HG03139 (cell line): ENCODE data around the gene IL1R1.
"Not testable (repeated sequence)": the region's sequence is repeated elsewhere in the genome, so short reads cannot be mapped to it uniquely, and the experiment has no call there.

Experiments
- ATAC-seq: cut with Tn5 transposase; IDR thresholded peaks from one replicate; pipeline ENCODE4 v1.9.1; 2021; ENCODE audit not compliant: unreplicated experiment

IL1R1 gene

GRCh38 chr2:102110596-102111334, 31.8 kb upstream of the IL1R1 start:
- no peak for ATAC-seq

GRCh38 chr2:102111823-102112222, 30.7 kb upstream of the IL1R1 start:
- no peak for ATAC-seq

GRCh38 chr2:102112271-102112670, 30.3 kb upstream of the IL1R1 start:
- ATAC-seq: no peak

- no peak for ATAC-seq
Measured at GRCh38 chr2:102112692-102113665, 29.6 kb upstream of the IL1R1 start.

GRCh38 chr2:102114290-102114721, 28.2 kb upstream of the IL1R1 start:
- no peak for ATAC-seq

GRCh38 chr2:102114851-102115497, 27.6 kb upstream of the IL1R1 start:
- ATAC-seq: no peak

- ATAC-seq: no peak
Measured at GRCh38 chr2:102116630-102117471, 25.7 kb upstream of the IL1R1 start.

GRCh38 chr2:102117472-102117858, 25.1 kb upstream of the IL1R1 start:
- ATAC-seq: no peak

- ATAC-seq: no peak
Measured at GRCh38 chr2:102119255-102119654, 23.3 kb upstream of the IL1R1 start.

GRCh38 chr2:102120261-102120660, 22.3 kb upstream of the IL1R1 start:
- no peak for ATAC-seq

- no peak for ATAC-seq
Measured at GRCh38 chr2:102120701-102121159, 21.8 kb upstream of the IL1R1 start.

- ATAC-seq: no peak
Measured at GRCh38 chr2:102122115-102122514, 20.4 kb upstream of the IL1R1 start.

GRCh38 chr2:102122909-102123308, 19.6 kb upstream of the IL1R1 start:
- ATAC-seq: no peak

- ATAC-seq: not testable (repeated sequence)
Measured at GRCh38 chr2:102124421-102124820, 18.1 kb upstream of the IL1R1 start.

GRCh38 chr2:102126169-102126568, 16.4 kb upstream of the IL1R1 start:
- no peak for ATAC-seq

GRCh38 chr2:102126660-102127059, 15.9 kb upstream of the IL1R1 start:
- no peak for ATAC-seq

- ATAC-seq: no peak
Measured at GRCh38 chr2:102129082-102129481, 13.5 kb upstream of the IL1R1 start.

GRCh38 chr2:102129951-102130646, 12.4 kb upstream of the IL1R1 start:
- ATAC-seq: no peak

GRCh38 chr2:102130647-102130991, 11.9 kb upstream of the IL1R1 start:
- ATAC-seq: no peak

- no peak for ATAC-seq
Measured at GRCh38 chr2:102131564-102131963, 11.0 kb upstream of the IL1R1 start.
